ENCODE data around the gene VPS18.

The VPS18 gene

DNA sequence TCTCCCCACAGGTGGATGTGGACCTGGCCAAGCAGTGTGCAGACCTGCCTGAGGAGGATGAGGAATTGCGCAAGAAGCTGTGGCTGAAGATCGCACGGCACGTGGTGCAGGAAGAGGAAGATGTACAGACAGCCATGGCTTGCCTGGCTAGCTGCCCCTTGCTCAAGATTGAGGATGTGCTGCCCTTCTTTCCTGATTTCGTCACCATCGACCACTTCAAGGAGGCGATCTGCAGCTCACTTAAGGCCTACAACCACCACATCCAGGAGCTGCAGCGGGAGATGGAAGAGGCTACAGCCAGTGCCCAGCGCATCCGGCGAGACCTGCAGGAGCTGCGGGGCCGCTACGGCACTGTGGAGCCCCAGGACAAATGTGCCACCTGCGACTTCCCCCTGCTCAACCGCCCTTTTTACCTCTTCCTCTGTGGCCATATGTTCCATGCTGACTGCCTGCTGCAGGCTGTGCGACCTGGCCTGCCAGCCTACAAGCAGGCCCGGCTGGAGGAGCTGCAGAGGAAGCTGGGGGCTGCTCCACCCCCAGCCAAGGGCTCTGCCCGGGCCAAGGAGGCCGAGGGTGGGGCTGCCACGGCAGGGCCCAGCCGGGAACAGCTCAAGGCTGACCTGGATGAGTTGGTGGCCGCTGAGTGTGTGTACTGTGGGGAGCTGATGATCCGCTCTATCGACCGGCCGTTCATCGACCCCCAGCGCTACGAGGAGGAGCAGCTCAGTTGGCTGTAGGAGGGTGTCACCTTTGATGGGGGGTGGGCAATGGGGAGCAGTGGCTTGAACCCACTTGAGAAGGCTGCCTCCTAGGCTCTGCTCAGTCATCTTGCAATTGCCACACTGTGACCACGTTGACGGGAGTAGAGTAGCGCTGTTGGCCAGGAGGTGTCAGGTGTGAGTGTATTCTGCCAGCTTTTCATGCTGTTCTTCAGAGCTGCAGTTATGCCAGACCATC, 8.6 kb downstream of the VPS18 start:
- TF ChIP-seq GATA3 (IDR thresholded peaks at IDR 0.05; ENCODE audit: low read depth, low read length) (no peak), GATA2 (IDR thresholded peaks at IDR 0.05; ENCODE audit: low read depth, low read length) (no peak)

DNA sequence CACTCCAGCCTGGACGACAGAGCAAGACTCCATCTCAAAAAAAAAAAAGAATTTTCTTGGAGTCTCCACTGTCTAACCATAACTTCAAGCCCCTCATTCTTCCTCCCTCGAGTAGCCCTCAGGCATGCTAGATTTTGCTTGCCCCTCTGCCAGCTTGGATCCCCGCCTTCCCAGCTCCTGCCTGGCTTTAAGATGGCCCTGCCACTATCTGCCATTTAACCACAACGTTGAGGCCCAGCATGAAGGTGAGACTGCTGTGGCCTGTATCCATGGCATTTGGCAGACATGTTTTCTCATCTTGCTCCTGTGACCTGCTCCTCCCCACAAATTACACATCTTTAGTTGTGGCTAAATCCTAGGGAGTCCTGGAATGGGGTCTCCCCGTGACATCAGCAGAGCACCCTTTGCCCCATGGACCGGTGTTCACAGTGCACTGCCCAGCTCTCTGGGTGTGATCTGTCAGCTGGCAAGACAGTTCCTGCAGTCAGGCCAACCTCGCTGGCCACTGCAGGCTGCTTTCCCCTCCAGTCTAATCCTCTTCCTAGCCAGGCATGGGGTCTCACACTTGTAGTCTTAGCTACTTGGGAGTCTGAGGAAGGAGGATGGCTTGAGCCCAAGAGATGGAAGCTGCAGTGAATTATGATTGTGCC, 10.4 kb downstream of the VPS18 start:
- no peak for TF ChIP-seq GATA2 (IDR thresholded peaks at IDR 0.05; ENCODE audit: low read depth, low read length)
- no peak for TF ChIP-seq GATA3 (IDR thresholded peaks at IDR 0.05; ENCODE audit: low read depth, low read length)

DNA sequence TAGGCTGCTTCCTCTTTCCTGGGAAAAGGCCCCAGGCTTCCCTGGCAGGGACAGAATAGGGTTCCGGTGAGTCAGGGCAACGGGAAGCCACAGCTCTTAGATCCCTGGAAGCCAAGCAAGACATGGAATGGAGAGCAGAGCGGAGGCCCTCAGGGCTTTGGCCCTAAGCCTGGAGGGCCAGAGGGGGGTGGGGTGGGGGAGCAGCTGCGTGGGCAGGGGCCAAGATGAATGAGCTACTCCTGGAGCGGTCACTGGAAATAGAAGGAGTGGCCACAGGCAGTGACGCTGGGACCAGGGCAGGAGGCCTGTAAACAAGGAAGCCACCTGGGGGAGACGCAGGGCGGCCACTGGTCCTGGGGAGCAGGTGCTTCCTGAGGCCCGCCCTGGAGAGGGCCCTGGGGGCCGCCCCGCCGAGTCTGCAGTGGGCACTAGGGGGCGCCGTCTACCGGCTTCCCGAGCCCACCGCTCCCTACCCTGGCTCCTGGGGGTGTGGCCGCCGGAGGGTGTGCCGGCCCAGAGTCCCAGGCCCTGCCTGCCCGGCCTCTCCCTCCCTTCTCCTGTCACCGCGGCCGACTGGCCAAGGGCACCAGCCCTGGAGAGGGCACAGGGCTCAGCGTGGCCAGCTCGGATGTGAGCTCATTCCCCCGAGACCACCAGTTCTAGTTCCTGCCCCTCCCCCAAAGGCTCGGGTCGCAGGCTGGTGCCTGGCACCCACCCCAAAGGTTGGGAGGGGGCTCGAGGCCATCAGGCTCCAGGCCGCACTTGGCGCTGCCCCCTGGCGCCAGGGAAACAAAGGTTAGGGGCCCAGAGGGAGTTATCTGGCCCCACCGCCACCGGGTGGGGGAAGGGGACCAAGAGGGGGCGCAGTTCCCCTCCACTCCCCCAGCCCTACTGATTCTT, 12.1 kb downstream of the VPS18 start:
- no peak for TF ChIP-seq GATA3 (IDR thresholded peaks at IDR 0.05; ENCODE audit: low read depth, low read length)
- no peak for TF ChIP-seq GATA2 (IDR thresholded peaks at IDR 0.05; ENCODE audit: low read depth, low read length)

DNA sequence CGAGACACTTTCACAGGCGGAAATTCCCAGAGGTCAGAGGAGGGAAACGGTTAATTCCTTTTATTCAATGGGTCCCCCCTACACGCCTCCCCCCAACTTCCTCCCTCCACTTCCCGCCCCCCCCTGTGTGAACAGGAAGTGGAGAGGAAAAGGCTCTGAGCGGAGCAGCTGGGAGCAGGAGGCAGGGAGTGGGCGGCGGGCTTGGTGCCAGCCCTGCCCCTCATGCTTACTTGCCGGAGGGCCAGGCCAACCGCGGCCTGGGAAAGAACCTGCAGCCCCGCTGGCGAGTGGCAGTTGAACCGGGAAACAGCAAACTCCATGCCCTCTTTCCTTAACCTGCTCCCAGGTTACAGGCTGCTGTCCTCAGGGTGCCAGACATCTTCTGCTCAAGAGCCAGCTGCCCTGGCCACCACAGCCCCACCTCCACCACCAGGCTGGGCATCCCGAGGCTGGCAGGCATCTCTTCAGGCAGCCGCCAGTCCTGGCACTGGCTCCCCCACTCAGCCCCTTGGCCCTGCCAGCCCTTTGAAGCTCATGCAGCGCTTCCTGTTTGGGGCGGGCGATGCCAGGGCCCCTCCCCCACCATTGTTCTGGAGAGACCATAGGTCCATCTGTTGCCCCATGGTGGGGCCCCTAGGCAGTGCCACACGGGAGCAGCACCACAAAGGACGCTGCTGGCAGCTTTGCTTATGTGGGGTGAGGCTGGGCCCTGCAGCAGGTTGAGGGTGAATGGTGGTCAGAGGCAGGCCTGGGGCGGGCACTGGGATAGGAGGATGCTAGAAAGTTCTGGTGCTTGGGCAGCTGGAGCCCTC, 12.9 kb downstream of the VPS18 start:
- no peak for TF ChIP-seq GATA3 (IDR thresholded peaks at IDR 0.05; ENCODE audit: low read depth, low read length)
- TF ChIP-seq GATA2 (IDR thresholded peaks at IDR 0.05; ENCODE audit: low read depth, low read length): no peak

DNA sequence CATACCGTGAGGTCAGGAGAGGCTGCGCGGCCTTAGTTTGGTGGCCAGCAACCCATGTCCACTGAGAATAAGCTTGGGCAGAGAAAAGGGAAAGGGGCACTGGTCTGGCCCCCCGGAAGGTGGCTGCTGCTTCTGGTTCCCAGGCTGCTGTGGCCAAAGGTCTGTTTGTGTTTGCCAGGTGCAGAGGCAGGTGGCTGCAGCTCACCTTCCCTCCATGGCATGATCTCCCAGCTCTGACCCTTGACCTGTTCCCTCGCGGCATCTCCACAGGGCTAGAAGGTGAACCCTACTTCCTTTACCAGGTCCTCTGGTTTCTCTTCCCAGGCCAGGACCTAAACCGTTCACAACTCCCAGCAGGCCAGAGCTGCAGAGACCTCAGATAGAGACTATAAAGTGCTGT, 13.8 kb downstream of the VPS18 start:
- TF ChIP-seq GATA3 (IDR thresholded peaks at IDR 0.05; ENCODE audit: low read depth, low read length) (no peak), GATA2 (IDR thresholded peaks at IDR 0.05; ENCODE audit: low read depth, low read length) (no peak)

DNA sequence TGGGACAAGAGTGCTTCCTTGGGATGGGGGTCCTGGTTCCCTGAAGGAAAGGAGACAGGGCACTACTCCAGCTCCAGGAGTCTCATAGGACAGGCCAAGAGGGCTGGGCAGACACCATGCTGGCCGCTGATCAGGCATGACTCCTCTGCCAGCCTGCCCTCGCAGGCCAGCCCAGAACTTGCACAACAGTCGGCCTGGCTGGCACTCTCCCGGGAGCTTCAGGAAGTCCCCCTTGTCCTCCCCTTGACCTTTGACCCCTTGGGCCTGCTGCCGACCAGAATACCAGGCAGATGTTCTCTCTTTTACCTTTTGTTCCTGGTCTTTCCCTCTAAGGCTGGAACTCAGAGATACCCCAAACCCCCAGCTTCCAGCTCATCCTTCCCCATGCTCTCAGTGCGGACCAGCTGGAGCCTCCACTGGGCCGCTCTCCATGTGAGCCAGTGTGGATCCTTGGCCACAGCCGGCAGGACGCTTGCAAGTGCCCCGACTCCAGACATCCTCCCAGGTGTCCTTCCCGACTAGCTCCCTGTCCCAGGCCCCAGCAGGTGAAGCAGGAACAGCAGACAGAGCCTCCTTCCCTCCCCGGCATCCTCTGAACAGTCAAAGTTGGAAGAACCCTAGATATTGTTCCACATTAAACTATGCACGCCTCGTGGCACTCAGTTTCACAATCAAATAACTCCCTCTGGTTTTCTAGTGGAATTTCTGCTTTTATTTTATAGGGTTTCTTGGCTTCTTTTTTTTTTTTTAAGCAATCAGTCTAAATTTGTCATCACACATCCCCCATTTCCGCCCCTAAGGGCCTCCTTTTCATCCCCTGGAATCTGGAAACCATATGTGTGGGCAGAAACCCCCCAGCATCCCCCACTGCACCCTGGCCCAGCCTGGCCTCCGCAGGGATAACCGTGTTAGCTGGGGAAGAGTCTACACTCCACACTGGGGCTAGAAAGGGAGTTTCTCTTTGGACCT, 15.7 kb downstream of the VPS18 start:
- TF ChIP-seq GATA3 (IDR thresholded peaks at IDR 0.05; ENCODE audit: low read depth, low read length) (no peak), GATA2 (IDR thresholded peaks at IDR 0.05; ENCODE audit: low read depth, low read length) (no peak)

DNA sequence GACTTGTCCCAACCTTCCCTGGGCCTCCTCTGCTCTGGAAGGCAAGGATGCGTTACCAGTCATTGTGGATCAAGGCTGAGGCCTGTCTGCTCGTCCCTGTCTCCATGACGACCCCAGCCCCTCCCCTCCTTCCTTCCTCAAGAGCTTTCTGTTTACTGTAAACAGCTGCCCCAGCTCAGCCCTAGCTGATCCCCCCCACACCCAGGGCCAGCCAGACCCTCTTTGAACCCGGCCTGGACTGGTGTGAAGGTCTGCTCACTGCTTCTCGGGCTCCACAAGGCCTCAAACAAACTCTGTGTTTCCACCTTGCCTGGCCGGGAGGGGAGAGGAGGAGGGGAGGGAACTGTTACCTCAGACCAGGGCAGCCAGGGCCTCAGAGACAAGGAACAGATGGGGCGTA, 16.9 kb downstream of the VPS18 start:
- TF ChIP-seq GATA2 (IDR thresholded peaks at IDR 0.05; ENCODE audit: low read depth, low read length) (no peak), GATA3 (IDR thresholded peaks at IDR 0.05; ENCODE audit: low read depth, low read length) (no peak)

DNA sequence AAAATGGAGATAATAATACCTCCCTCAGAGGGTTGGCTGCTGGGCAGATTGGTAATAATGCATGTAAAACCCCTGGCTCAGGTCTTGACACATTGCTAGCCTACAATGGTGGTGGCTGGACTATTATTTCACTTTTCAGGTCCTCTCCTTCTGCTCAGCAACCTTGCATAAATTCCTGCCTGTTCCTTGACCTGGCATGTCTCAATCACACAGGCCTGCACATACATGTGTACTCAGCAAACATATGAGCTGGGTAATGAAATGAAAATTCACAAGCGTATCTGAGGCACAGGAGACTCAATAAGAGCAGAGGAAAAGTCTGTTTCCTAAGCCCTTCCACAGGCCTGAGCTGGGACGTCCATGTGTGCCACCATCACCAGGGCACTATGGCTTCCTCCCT, 17.4 kb downstream of the VPS18 start:
- no peak for TF ChIP-seq GATA3 (IDR thresholded peaks at IDR 0.05; ENCODE audit: low read depth, low read length)
- no peak for TF ChIP-seq GATA2 (IDR thresholded peaks at IDR 0.05; ENCODE audit: low read depth, low read length)

DNA sequence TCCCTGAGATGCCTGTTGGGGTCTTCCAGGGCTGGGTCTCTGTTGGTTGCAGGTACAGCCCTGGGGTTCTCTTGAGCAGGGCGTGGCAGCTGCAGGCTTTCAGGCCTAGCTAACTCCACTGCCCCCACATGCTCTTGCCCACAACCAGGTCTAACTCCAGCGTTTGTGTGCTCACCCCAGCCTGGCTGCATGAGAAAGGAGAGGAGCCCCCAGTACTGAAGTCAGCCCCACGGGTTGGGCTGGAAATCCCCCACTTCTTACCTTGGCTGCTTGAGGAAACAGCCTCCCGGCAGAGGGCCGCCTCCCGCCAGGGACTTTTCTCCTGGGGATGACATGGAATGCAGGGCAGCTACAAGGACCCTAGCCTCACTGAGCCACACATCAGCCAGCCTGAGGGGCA, 18.2 kb downstream of the VPS18 start:
- no peak for TF ChIP-seq GATA2 (IDR thresholded peaks at IDR 0.05; ENCODE audit: low read depth, low read length)
- no peak for TF ChIP-seq GATA3 (IDR thresholded peaks at IDR 0.05; ENCODE audit: low read depth, low read length)

DNA sequence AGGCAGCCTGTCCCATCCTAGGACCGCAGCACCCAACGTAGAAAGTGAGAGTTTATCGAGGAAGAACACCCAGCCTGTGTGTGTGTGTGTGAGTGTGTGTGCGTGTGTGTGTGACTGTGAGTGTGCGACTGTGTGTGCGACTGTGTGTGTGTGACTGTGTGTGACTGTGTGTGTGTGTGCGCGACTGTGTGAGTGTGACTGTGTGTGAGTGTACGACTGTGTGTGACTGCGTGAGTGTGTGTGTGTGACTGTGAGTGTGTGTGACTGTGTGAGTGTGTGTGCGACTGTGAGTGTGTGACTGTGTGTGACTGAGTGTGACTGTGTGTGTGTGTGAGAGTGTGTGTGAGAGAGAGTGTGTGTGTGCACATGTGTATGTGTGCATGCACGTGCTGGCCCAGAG, 19.8 kb downstream of the VPS18 start:
- TF ChIP-seq GATA2 (IDR thresholded peaks at IDR 0.05; ENCODE audit: low read depth, low read length) (no peak), GATA3 (IDR thresholded peaks at IDR 0.05; ENCODE audit: low read depth, low read length) (no peak)

DNA sequence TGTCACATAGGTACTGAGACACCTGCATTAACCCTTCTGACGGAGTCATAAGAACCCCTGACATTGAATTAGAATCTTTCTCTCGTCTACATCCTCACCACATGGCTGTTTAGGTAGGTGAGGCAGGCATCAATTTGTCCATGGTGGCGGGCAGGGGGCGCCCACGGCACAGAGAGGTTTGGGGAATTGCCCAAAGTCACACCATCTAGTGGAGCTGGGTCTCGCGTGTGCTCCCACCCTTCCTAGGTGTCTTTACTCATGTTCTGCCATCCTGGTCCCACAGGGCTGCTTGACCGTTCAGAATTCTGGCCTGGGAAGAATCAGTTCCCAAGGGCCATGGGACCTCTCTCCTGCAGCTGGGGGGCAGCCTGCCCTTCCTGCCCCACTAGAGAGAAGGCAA, 20.2 kb downstream of the VPS18 start:
- TF ChIP-seq GATA3 (IDR thresholded peaks at IDR 0.05; ENCODE audit: low read depth, low read length) (no peak), GATA2 (IDR thresholded peaks at IDR 0.05; ENCODE audit: low read depth, low read length) (no peak)

DNA sequence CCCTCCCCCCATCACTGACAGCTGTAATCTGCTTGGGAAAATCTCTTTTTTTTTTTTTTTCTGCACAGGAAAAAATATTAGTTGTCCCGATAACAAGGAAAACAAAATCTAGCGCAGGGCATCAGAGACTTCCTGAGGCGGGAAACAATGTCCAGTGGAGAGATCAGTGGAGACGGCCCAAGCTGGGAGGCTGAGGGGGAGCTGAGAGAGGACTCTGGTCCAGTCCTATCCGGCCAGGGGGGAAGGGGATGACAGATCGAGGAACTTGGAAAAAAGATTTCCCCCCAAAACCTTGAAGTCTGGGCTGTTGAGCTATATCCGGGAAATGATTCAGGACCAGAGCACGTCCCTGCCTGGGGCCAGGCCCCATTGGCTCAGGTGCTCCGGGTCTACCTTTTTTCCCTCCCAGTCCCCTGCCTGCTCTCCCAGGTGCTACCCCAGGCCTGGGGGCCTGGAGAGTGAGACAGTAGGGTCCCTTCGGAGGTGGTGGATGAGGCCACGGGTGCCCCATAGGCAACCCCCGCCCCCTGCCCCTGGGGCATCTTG, 20.9 kb downstream of the VPS18 start:
- TF ChIP-seq GATA3 (IDR thresholded peaks at IDR 0.05; ENCODE audit: low read depth, low read length): no peak
- TF ChIP-seq GATA2 (IDR thresholded peaks at IDR 0.05; ENCODE audit: low read depth, low read length): no peak

All from SH-SY5Y (cell line).